GM21619 (cell line): ENCODE results near the gene CMPK2.

Source experiments
- ATAC-seq: cut with Tn5 transposase; IDR thresholded peaks from one replicate; pipeline ENCODE4 v1.9.1; 2021; ENCODE audit not compliant: unreplicated experiment

CMPK2 gene

GRCh38 chr2:6812857-6813530, 52.7 kb downstream of the CMPK2 start:
- no peak for ATAC-seq

- ATAC-seq = no peak
These were observed 54.7 kb downstream of the CMPK2 start for GRCh38 chr2:6810961-6811360.

- no peak for ATAC-seq
These were observed 57.3 kb downstream of the CMPK2 start for GRCh38 chr2:6808426-6808825.

- no peak for ATAC-seq
These were observed 59.1 kb downstream of the CMPK2 start for GRCh38 chr2:6806604-6807003.

- no peak for ATAC-seq
These were observed 65.2 kb downstream of the CMPK2 start for GRCh38 chr2:6800553-6800952.
